A549 (cell line): ENCODE measurements around the gene INSIG1.

Source experiments
- CHD2 ChIP-seq: fragments of 150-350 bp; IDR thresholded peaks from 2 replicates; pipeline ENCODE4 v1.6.1; 2014; ENCODE audit warnings: low read length; ENCODE audit not compliant: partially characterized antibody
- POLR2A ChIP-seq: IDR thresholded peaks from 2 replicates; pipeline ENCODE4 v1.6.1; 2012; ENCODE audit warnings: mild to moderate bottlenecking, low read length
- SMC3 ChIP-seq: fragments of >200 bp; sonication (Bioruptor Twin); formaldehyde crosslinking; IDR thresholded peaks from 3 replicates; pipeline ENCODE4 v1.6.1; 2018; ENCODE audit warnings: inconsistent platforms
- TF ChIP-seq, protein P1 (sequence below): IDR thresholded peaks from 2 replicates; pipeline ENCODE4 v1.6.1; 2012
- TF ChIP-seq, protein P2 (sequence below): fragments of >200 bp; sonication (Bioruptor Twin); formaldehyde crosslinking; IDR thresholded peaks from 3 replicates; pipeline ENCODE4 v1.5.1; 2016
- TF ChIP-seq, protein P3 (sequence below): fragments of 250-450 bp; sonication (Bioruptor Pico); IDR thresholded peaks from 2 replicates; pipeline ENCODE4 v1.5.0; 2020; ENCODE audit warnings: low read depth, mild to moderate bottlenecking, moderate library complexity

DNA sequence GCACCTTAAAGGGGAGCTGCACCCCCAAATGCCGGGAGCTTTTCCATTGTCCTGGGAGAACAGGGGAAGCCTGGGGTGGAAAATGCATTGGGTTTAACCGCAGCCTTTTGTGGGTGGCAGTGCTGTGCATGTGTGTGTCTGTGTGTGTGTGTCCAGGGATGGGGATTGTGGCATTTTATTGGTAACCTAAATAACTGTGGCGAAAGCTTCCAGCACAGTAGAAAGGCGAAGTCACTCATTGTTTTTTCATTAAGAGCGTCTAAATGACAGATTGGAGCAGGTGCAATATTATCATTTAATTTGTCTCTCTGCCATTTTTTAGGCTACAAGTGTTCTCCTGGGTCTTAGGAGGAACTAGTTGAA, 55.1 kb downstream of the INSIG1 start:
- no peak for TF ChIP-seq SMC3
- TF ChIP-seq, protein P1, sequence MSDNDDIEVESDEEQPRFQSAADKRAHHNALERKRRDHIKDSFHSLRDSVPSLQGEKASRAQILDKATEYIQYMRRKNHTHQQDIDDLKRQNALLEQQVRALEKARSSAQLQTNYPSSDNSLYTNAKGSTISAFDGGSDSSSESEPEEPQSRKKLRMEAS: no peak
- TF ChIP-seq, protein P2, sequence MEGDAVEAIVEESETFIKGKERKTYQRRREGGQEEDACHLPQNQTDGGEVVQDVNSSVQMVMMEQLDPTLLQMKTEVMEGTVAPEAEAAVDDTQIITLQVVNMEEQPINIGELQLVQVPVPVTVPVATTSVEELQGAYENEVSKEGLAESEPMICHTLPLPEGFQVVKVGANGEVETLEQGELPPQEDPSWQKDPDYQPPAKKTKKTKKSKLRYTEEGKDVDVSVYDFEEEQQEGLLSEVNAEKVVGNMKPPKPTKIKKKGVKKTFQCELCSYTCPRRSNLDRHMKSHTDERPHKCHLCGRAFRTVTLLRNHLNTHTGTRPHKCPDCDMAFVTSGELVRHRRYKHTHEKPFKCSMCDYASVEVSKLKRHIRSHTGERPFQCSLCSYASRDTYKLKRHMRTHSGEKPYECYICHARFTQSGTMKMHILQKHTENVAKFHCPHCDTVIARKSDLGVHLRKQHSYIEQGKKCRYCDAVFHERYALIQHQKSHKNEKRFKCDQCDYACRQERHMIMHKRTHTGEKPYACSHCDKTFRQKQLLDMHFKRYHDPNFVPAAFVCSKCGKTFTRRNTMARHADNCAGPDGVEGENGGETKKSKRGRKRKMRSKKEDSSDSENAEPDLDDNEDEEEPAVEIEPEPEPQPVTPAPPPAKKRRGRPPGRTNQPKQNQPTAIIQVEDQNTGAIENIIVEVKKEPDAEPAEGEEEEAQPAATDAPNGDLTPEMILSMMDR: no peak
- TF ChIP-seq, protein P3, sequence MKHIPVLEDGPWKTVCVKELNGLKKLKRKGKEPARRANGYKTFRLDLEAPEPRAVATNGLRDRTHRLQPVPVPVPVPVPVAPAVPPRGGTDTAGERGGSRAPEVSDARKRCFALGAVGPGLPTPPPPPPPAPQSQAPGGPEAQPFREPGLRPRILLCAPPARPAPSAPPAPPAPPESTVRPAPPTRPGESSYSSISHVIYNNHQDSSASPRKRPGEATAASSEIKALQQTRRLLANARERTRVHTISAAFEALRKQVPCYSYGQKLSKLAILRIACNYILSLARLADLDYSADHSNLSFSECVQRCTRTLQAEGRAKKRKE (CRISPR knock-in tag): no peak
- no peak for TF ChIP-seq POLR2A
- TF ChIP-seq CHD2: no peak
